H1 (cell line): ENCODE data around the gene ZNF592.
A peak's percentile ranks its signal among the peaks of the same experiment; 100 is the strongest.

ENCODE experiments used
- CTCF ChIP-seq, 3 experiments: IDR thresholded peaks; 1 replicate in 2 of 3; 2 replicates in 1 of 3; pipeline versions ENCODE4 v1.5.1 to v1.6.1; 2011; ENCODE audit warnings: low read length in 3 of 3, mild to moderate bottlenecking in 3 of 3, inconsistent platforms in 2 of 3, low read depth in 1 of 3, moderate library complexity in 1 of 3; ENCODE audit not compliant: insufficient read depth in 1 of 3; ENCODE audit errors: control extremely low read depth in 1 of 3
- E2F6 ChIP-seq: IDR thresholded peaks from 2 replicates; pipeline ENCODE4 v1.6.1; 2012; ENCODE audit warnings: inconsistent platforms
- EP300 ChIP-seq, 2 experiments: IDR thresholded peaks; 1 replicate in 1 of 2; 2 replicates in 1 of 2; pipeline ENCODE4 v1.6.1; 2011 to 2012; ENCODE audit warnings: low read depth in 2 of 2, low read length in 2 of 2, mild to moderate bottlenecking in 2 of 2, borderline replicate concordance in 1 of 2, inconsistent platforms in 1 of 2, moderate library complexity in 1 of 2
- FOSL1 ChIP-seq: IDR thresholded peaks from 2 replicates; pipeline ENCODE4 v1.6.1; 2011; ENCODE audit warnings: mild to moderate bottlenecking, low read depth, low read length, moderate library complexity; ENCODE audit not compliant: insufficient read depth
- MAX ChIP-seq: IDR thresholded peaks from 2 replicates; pipeline ENCODE4 v1.6.1; 2012; ENCODE audit warnings: inconsistent platforms
- POLR2AphosphoS5 ChIP-seq: IDR thresholded peaks from 2 replicates; pipeline ENCODE4 v1.6.1; 2011; ENCODE audit warnings: low read depth, low read length

GRCh38 chr15:84818261-84819131 is 70.1 kb downstream of the ZNF592 start:
- no peak for TF ChIP-seq FOSL1
- TF ChIP-seq POLR2AphosphoS5 = no peak
- peak in 2 of 3 experiments; percentile 2 to 5; a peak in 1 of 4 replicates for TF ChIP-seq CTCF (IDR thresholded peaks at IDR 0.05; ENCODE audit: control extremely low read depth in 1 of 3, insufficient read depth in 1 of 3, low read depth in 1 of 3, low read length in 3 of 3)
- peak; percentile 62; the same call in 1 of the 2 replicates for TF ChIP-seq MAX
- no peak for TF ChIP-seq EP300 (IDR thresholded peaks at IDR 0.05; ENCODE audit: borderline replicate concordance in 1 of 2, low read depth in 2 of 2, low read length in 2 of 2)
- no peak for TF ChIP-seq E2F6
